Upper lobe of left lung (tissue), 4 donors: Measurements from ENCODE around the gene NLRP6.

Experiments used
- EP300 ChIP-seq, 4 donors: sonication (generic); formaldehyde crosslinking; IDR thresholded peaks; one replicate each; pipeline ENCODE4 v1.5.1; 2017; ENCODE audit warnings: antibody characterized with exemption in 4 of 4, control low read depth in 2 of 4
- POLR2A ChIP-seq, 4 donors: fragments of 450-650 bp; IDR thresholded peaks; one replicate each; pipeline ENCODE4 v1.5.1; 2016 to 2017; ENCODE audit warnings: antibody characterized with exemption in 4 of 4, mild to moderate bottlenecking in 2 of 4
- POLR2AphosphoS5 ChIP-seq, 2 donors: sonication (generic); formaldehyde crosslinking; IDR thresholded peaks; one replicate each; pipeline ENCODE4 v1.5.1; 2017; ENCODE audit warnings: antibody characterized with exemption in 2 of 2
- TF ChIP-seq, protein P1 (sequence below), 6 experiments: fragments of 450-650 bp in 4 of 6; fragments of 200-600 bp in 2 of 6; sonication (generic) in 2 of 6; IDR thresholded peaks; one replicate each; pipeline ENCODE4 v1.5.1; 2016 to 2019; ENCODE audit warnings: antibody characterized with exemption in 6 of 6

- TF ChIP-seq, protein P1, sequence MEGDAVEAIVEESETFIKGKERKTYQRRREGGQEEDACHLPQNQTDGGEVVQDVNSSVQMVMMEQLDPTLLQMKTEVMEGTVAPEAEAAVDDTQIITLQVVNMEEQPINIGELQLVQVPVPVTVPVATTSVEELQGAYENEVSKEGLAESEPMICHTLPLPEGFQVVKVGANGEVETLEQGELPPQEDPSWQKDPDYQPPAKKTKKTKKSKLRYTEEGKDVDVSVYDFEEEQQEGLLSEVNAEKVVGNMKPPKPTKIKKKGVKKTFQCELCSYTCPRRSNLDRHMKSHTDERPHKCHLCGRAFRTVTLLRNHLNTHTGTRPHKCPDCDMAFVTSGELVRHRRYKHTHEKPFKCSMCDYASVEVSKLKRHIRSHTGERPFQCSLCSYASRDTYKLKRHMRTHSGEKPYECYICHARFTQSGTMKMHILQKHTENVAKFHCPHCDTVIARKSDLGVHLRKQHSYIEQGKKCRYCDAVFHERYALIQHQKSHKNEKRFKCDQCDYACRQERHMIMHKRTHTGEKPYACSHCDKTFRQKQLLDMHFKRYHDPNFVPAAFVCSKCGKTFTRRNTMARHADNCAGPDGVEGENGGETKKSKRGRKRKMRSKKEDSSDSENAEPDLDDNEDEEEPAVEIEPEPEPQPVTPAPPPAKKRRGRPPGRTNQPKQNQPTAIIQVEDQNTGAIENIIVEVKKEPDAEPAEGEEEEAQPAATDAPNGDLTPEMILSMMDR (IDR thresholded peaks at IDR 0.05), result no peak
- TF ChIP-seq POLR2A (IDR thresholded peaks at IDR 0.05), result no peak
- no peak for TF ChIP-seq EP300 (IDR thresholded peaks at IDR 0.05)
- no peak for TF ChIP-seq POLR2AphosphoS5 (IDR thresholded peaks at IDR 0.05)
Measured at GRCh38 chr11:240315-240714, 37.9 kb upstream of the NLRP6 start.
